Measurements from ENCODE around the gene DENND5B. TPM values are rescaled to one million over a fixed set of nuclear protein-coding genes. Genes with fewer than 3 reads are reported as not detected.

DENND5B gene
- total RNA-seq, 1 donor from 2014 or later: 42.9 TPM

GRCh38 chr12:31589904-31590641 is 863 bp downstream of the DENND5B start:
- no peaks in the 10 kb centered on the region for H3K36me3 ChIP-seq
- DNase-seq: peak; percentile 69
- peak overlapping the region; percentile 88 for H3K4me3 ChIP-seq
- H3K27me3 ChIP-seq (ENCODE audit: low read depth): no peaks in the 10 kb centered on the region
- peak overlapping the region; percentile 98 for H3K27ac ChIP-seq (replicated peaks)
- H3K9me3 ChIP-seq (replicated peaks): no peaks in the 10 kb centered on the region
- peak; percentile 17 for TF ChIP-seq CTCF (IDR thresholded peaks at IDR 0.05; ENCODE audit: borderline replicate concordance)
- H3K4me1 ChIP-seq: peaks cover 63% of the 10 kb centered on the region
- intact Hi-C loops (cut with micrococcal nuclease): no loop called here

- DNase-seq: peak; percentile 73
- TF ChIP-seq CTCF (IDR thresholded peaks at IDR 0.05; ENCODE audit: borderline replicate concordance): no peak
Measured at GRCh38 chr12:31589598-31589903, 1.4 kb downstream of the DENND5B start.

GRCh38 chr12:31588976-31589375 is 2.0 kb downstream of the DENND5B start:
- no peak for TF ChIP-seq CTCF (IDR thresholded peaks at IDR 0.05; ENCODE audit: borderline replicate concordance)
- H3K27ac ChIP-seq (replicated peaks): peak overlapping the region; percentile 98
- DNase-seq: no peak
- intact Hi-C loops (cut with micrococcal nuclease): no loop called here
- H3K27me3 ChIP-seq (ENCODE audit: low read depth): no peaks in the 10 kb centered on the region
- H3K9me3 ChIP-seq (replicated peaks): no peaks in the 10 kb centered on the region
- no peaks in the 10 kb centered on the region for H3K36me3 ChIP-seq
- H3K4me3 ChIP-seq: peak overlapping the region; percentile 88
- H3K4me1 ChIP-seq: peaks cover 73% of the 10 kb centered on the region

More at GRCh38 chr12:31589598-31589903, 1.4 kb downstream of the DENND5B start:
- peaks cover 69% of the 10 kb centered on the region for H3K4me1 ChIP-seq
- H3K27ac ChIP-seq (replicated peaks): peak overlapping the region; percentile 98
- H3K27me3 ChIP-seq (ENCODE audit: low read depth): no peaks in the 10 kb centered on the region
- H3K36me3 ChIP-seq: no peaks in the 10 kb centered on the region
- H3K9me3 ChIP-seq (replicated peaks): no peaks in the 10 kb centered on the region
- H3K4me3 ChIP-seq: peak overlapping the region; percentile 88
- intact Hi-C loops (cut with micrococcal nuclease): no loop called here

GRCh38 chr12:31586728-31587127 is 4.2 kb downstream of the DENND5B start:
- intact Hi-C loops (cut with micrococcal nuclease): no loop called here
- no peak overlapping the region for H3K27ac ChIP-seq (replicated peaks)
- TF ChIP-seq CTCF (IDR thresholded peaks at IDR 0.05; ENCODE audit: borderline replicate concordance): no peak
- no peak overlapping the region for H3K4me3 ChIP-seq
- peaks cover 80% of the 10 kb centered on the region for H3K4me1 ChIP-seq
- no peaks in the 10 kb centered on the region for H3K36me3 ChIP-seq
- no peak for DNase-seq
- H3K9me3 ChIP-seq (replicated peaks): no peaks in the 10 kb centered on the region
- H3K27me3 ChIP-seq (ENCODE audit: low read depth): no peaks in the 10 kb centered on the region

GRCh38 chr12:31585895-31586294 is 5.0 kb downstream of the DENND5B start:
- Histone ChIP-seq H3K4me3 (no peak overlapping the region), H3K27me3 (ENCODE audit: low read depth) (no peaks in the 10 kb centered on the region), H3K4me1 (peaks cover 74% of the 10 kb centered on the region), H3K9me3 (replicated peaks) (no peaks in the 10 kb centered on the region), H3K36me3 (no peaks in the 10 kb centered on the region), H3K27ac (replicated peaks) (no peak overlapping the region)
- no peak for TF ChIP-seq CTCF (IDR thresholded peaks at IDR 0.05; ENCODE audit: borderline replicate concordance)
- intact Hi-C loops (cut with micrococcal nuclease): no loop called here
- no peak for DNase-seq
